GM06990 (cell line): Measurements from ENCODE around the gene OR2B2.
"Not testable (repeated sequence)": the region's sequence is repeated elsewhere in the genome, so short reads cannot be mapped to it uniquely, and the experiment has no call there.

Source experiments
- DNase-seq: peaks from one replicate; pipeline ENCODE4 v3.0.0-alpha.2; 2011; ENCODE audit not compliant: insufficient read length; ENCODE audit errors: extremely low read depth
- H3K27me3 ChIP-seq: replicated peaks from 2 replicates; pipeline ENCODE4 v1.6.0; 2011; ENCODE audit warnings: low read length; ENCODE audit not compliant: control insufficient read depth, insufficient read depth
- H3K36me3 ChIP-seq: 2 replicates; pipeline ENCODE4 v1.5.1; 2011; ENCODE audit warnings: low read length; ENCODE audit not compliant: control insufficient read depth, insufficient read depth
- H3K4me3 ChIP-seq: replicated peaks from 2 replicates; pipeline ENCODE4 v1.5.1; 2011; ENCODE audit warnings: low read depth, mild to moderate bottlenecking, control low read depth, low read length
- TF ChIP-seq, protein P1 (sequence below): IDR thresholded peaks from 2 replicates; pipeline ENCODE4 v1.5.1; 2011; ENCODE audit warnings: low read length, control low read depth, mild to moderate bottlenecking, inconsistent platforms; ENCODE audit not compliant: insufficient read depth, poor library complexity, severe bottlenecking

The OR2B2 gene

DNA sequence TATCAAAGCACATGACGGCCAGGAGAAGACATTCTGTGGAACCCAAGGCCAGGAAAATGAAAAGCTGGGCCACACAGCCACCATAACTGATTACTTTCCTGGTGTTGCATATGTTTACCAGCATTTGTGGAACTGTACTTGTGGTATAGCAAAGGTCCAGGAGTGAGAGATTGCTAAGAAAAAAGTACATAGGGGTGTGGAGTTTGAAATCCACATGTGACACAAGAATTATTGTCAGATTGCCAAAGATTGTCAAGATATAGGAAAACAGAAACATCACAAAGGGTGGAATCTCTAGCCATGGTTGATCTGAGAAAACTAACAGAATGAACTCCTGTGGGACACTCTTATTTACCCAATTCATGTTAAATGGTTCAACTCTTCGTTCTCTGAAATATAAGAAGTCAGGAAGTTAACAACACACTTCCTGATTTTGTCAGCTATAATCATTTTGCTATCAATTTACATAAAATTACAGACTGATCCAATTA, at the start of gene OR2B2:
Gene OR2B2 (minus strand): TSS at position 441 of the 491 bp plus-strand sequence. CDS start 77 bp downstream, at position 364.
- Histone ChIP-seq H3K36me3 (no peaks in the 10 kb centered on the region), H3K27me3 (no peaks in the 10 kb centered on the region), H3K4me3 (no peak within 1 kb of the TSS)
- no peak for DNase-seq
- TF ChIP-seq, protein P1, sequence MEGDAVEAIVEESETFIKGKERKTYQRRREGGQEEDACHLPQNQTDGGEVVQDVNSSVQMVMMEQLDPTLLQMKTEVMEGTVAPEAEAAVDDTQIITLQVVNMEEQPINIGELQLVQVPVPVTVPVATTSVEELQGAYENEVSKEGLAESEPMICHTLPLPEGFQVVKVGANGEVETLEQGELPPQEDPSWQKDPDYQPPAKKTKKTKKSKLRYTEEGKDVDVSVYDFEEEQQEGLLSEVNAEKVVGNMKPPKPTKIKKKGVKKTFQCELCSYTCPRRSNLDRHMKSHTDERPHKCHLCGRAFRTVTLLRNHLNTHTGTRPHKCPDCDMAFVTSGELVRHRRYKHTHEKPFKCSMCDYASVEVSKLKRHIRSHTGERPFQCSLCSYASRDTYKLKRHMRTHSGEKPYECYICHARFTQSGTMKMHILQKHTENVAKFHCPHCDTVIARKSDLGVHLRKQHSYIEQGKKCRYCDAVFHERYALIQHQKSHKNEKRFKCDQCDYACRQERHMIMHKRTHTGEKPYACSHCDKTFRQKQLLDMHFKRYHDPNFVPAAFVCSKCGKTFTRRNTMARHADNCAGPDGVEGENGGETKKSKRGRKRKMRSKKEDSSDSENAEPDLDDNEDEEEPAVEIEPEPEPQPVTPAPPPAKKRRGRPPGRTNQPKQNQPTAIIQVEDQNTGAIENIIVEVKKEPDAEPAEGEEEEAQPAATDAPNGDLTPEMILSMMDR = no peak

DNA sequence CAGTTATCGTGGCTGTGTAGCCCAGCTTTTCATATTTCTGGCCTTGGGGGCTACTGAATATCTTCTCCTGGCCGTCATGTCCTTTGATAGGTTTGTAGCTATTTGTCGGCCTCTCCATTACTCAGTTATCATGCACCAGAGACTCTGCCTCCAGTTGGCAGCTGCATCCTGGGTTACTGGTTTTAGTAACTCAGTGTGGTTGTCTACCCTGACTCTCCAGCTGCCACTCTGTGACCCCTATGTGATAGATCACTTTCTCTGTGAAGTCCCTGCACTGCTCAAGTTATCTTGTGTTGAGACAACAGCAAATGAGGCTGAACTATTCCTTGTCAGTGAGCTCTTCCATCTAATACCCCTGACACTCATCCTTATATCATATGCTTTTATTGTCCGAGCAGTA, 45.3 kb upstream of the OR2B2 start:
- no peaks in the 10 kb centered on the region for H3K36me3 ChIP-seq
- no peak for DNase-seq
- no peak overlapping the region for H3K4me3 ChIP-seq
- H3K27me3 ChIP-seq = no peaks in the 10 kb centered on the region
- TF ChIP-seq, protein P1 = no peak

DNA sequence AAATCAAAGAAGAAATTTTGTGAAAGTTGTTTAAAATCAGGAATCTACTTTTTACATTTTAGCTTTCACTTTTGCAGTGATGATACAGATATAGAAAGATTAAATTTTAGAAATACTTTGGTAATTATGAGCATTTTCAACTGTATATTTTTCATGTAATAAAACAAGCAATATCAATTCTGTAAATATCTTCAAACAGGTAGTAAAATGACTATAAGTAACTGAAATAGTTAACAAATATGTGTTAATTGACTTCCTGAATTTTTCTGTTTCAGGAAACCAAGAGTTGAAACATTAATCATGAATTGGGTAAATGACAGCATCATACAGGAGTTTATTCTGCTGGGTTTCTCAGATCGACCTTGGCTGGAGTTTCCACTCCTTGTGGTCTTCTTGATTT, 44.7 kb upstream of the OR2B2 start, which contains the start of gene OR2B6:
Gene OR2B6 (plus strand): TSS at position 301 of the 400 bp plus-strand sequence. CDS start 0 bp downstream, at position 301.
- DNase-seq = no peak
- TF ChIP-seq, protein P1 = no peak
- H3K4me3 ChIP-seq = no peak within 1 kb of the TSS
- H3K36me3 ChIP-seq = no peaks in the 10 kb centered on the region
- no peaks in the 10 kb centered on the region for H3K27me3 ChIP-seq

DNA sequence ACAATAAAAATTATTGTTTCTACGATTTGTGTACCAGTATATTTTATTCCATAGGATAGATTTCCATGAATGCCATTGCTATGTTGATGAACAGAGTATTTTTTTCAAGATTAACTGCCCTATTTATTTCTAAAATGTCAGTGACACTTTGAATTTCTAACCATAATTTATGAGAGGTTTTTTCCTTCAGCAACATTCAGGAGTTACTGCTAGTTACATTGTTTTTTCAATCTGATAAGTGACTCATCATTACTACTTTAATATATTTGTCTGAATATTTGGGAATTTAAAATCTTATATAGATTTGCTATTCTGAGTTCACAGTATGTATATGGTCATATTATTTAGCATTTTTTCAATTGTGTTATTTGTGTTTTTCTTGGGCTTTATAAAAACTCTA, 38.8 kb upstream of the OR2B2 start:
- TF ChIP-seq, protein P1 = no peak
- no peak for DNase-seq
- no peaks in the 10 kb centered on the region for H3K36me3 ChIP-seq
- H3K27me3 ChIP-seq = no peaks in the 10 kb centered on the region
- no peak overlapping the region for H3K4me3 ChIP-seq

DNA sequence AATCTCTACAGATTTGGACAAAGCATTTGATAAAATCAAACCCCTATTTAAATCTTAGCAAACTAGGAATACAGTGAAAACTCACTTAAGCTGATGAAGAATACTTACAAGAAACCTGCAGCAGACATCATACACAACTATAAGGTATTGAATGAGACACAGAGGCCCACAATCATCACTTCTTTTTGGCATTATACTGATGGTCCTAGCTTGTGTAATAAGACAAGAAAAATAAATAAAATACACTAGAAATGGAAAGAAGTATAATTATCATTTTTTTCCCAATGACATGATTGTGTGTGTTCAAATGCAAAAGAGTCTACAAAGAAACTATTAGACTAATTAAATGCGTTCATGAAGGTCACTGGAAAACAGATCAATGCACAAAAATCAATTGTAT, 36.0 kb upstream of the OR2B2 start:
- no peaks in the 10 kb centered on the region for H3K27me3 ChIP-seq
- H3K4me3 ChIP-seq = no peak overlapping the region
- DNase-seq = no peak
- TF ChIP-seq, protein P1 = no peak
- no peaks in the 10 kb centered on the region for H3K36me3 ChIP-seq

DNA sequence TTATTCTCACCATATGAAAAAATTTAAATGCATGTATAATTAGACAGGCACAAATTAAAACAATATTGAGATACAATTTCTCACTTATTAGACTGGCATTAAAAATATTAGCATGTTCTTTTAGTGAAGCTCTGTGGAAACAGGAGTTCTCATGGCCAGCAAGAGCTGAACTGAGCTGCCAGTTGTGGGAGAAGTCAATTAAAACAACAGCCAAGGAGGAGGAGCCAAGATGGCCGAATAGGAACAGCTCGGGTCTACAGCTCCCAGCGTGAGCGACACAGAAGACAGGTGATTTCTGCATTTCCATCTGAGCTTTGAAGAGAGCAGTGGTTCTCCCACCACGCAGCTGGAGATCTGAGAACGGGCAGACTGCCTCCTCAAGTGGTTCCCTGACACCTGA, 30.9 kb upstream of the OR2B2 start:
- DNase-seq, H3K36me3 ChIP-seq, H3K4me3 ChIP-seq: not testable (repeated sequence)

More for the DNA sequence above, 30.9 kb upstream of the OR2B2 start:
- H3K27me3 ChIP-seq = not testable (repeated sequence)
